K562 (cell line): ENCODE measurements around the gene RGL2. TPM values are rescaled to one million over a fixed set of nuclear protein-coding genes. Genes with fewer than 3 reads are reported as not detected.

ENCODE experiments used
- BACH1 ChIP-seq: fragments of 200-800 bp; sonication (Bioruptor generic); IDR thresholded peaks from 2 replicates; pipeline ENCODE4 v1.6.1; 2016; ENCODE audit warnings: missing genetic modification characterization, missing compliant biosample characterization
- BDP1 ChIP-seq: IDR thresholded peaks from 3 replicates; pipeline ENCODE4 v1.6.1; 2011; ENCODE audit not compliant: insufficient read length, insufficient read depth
- BRCA1 ChIP-seq, 2 experiments: fragments of 450-650 bp in 1 of 2; sonication (generic) in 1 of 2; formaldehyde crosslinking in 1 of 2; IDR thresholded peaks; 2 replicates each; pipeline versions ENCODE4 v1.5.0 to v1.6.1; 2017 to 2020; ENCODE audit warnings: mild to moderate bottlenecking in 1 of 2, missing genetic modification reagents in 1 of 2
- CCNT2 ChIP-seq: IDR thresholded peaks from 2 replicates; pipeline ENCODE4 v1.6.1; 2011; ENCODE audit warnings: borderline replicate concordance, low read depth, mild to moderate bottlenecking, moderate library complexity, mixed read lengths, low read length; ENCODE audit not compliant: insufficient read length; ENCODE audit errors: extremely low read depth
- CTBP1 ChIP-seq: fragments of 450-650 bp; IDR thresholded peaks from 2 replicates; pipeline ENCODE4 v1.6.1; 2016; ENCODE audit warnings: borderline replicate concordance
- E2F1 ChIP-seq: sonication (generic); formaldehyde crosslinking; IDR thresholded peaks from 2 replicates; pipeline ENCODE4 v1.8.1; 2023; ENCODE audit warnings: mild to moderate bottlenecking, missing genetic modification reagents, moderate library complexity
- FOXJ2 ChIP-seq: fragments of 200-800 bp; sonication (Bioruptor generic); IDR thresholded peaks from 2 replicates; pipeline ENCODE4 v1.6.1; 2016; ENCODE audit warnings: missing genetic modification characterization, missing compliant biosample characterization
- HNRNPUL1 ChIP-seq: fragments of 200-400 bp; formaldehyde crosslinking; IDR thresholded peaks from 2 replicates; pipeline ENCODE4 v1.6.1; 2017; ENCODE audit warnings: low read length
- ID3 ChIP-seq, 2 experiments: fragments of 250-450 bp in 1 of 2; fragments of 450-650 bp in 1 of 2; sonication (Bioruptor Pico) in 1 of 2; IDR thresholded peaks; 2 replicates each; pipeline versions ENCODE4 v1.6.1 to v1.8.0; 2016 to 2021; ENCODE audit warnings: mild to moderate bottlenecking in 2 of 2, moderate library complexity in 2 of 2, missing compliant biosample characterization in 1 of 2, missing genetic modification characterization in 1 of 2
- ILK ChIP-seq: fragments of 450-650 bp; IDR thresholded peaks from 2 replicates; pipeline ENCODE4 v1.6.1; 2016; ENCODE audit warnings: missing genetic modification characterization, low read depth, mild to moderate bottlenecking, missing compliant biosample characterization, moderate library complexity, borderline replicate concordance
- KLF1 ChIP-seq: fragments of 450-650 bp; IDR thresholded peaks from 2 replicates; pipeline ENCODE4 v1.6.1; 2016; ENCODE audit warnings: missing genetic modification characterization, missing compliant biosample characterization
- KLF10 ChIP-seq: fragments of 250-450 bp; sonication (Bioruptor Pico); IDR thresholded peaks from 2 replicates; pipeline ENCODE4 v1.6.1; 2021; ENCODE audit warnings: matching md5 sums
- MLX ChIP-seq, 2 experiments: fragments of 450-650 bp in 1 of 2; sonication (generic) in 1 of 2; formaldehyde crosslinking; conservative IDR thresholded peaks; 2 replicates each; pipeline versions ENCODE4 v1.4.0 to v1.8.1; 2020 to 2022; ENCODE audit warnings: mild to moderate bottlenecking in 1 of 2, missing genetic modification reagents in 1 of 2
- POLR2A ChIP-seq: fragments of 450-650 bp; conservative IDR thresholded peaks from 2 replicates; pipeline ENCODE4 v1.6.1; 2016
- RHOXF2B ChIP-seq: fragments of 250-450 bp; sonication (Bioruptor Pico); conservative IDR thresholded peaks from 2 replicates; pipeline ENCODE4 v1.5.1; 2021
- RUNX1 ChIP-seq: sonication (generic); IDR thresholded peaks from 2 replicates; pipeline ENCODE4 v1.6.1; 2016; ENCODE audit warnings: antibody characterized with exemption, low read depth
- SAFB2 ChIP-seq: fragments of 200-400 bp; formaldehyde crosslinking; IDR thresholded peaks from 2 replicates; pipeline ENCODE4 v1.6.1; 2018; ENCODE audit warnings: borderline replicate concordance, low read length, low read depth, moderate library complexity; ENCODE audit not compliant: severe bottlenecking
- SMC3 ChIP-seq: conservative IDR thresholded peaks from 2 replicates; pipeline ENCODE4 v1.6.1; 2011; ENCODE audit warnings: low read depth, low read length, improper control_type of control experiment; ENCODE audit not compliant: insufficient read depth
- SRSF9 ChIP-seq: fragments of 200-400 bp; formaldehyde crosslinking; IDR thresholded peaks from 2 replicates; pipeline ENCODE4 v1.6.1; 2017; ENCODE audit warnings: low read depth, low read length, borderline replicate concordance
- THAP7 ChIP-seq: fragments of 250-450 bp; sonication (Bioruptor Pico); IDR thresholded peaks from 2 replicates; pipeline ENCODE4 v1.5.0; 2021
- ZKSCAN1 ChIP-seq: fragments of 150-350 bp; IDR thresholded peaks from 2 replicates; pipeline ENCODE4 v1.6.1; 2016; ENCODE audit warnings: low read depth, low read length
- ZNF124 ChIP-seq: sonication (generic); formaldehyde crosslinking; IDR thresholded peaks from 2 replicates; pipeline ENCODE4 v1.8.1; 2022; ENCODE audit warnings: missing genetic modification reagents
- ZNF134 ChIP-seq: fragments of 250-450 bp; sonication (Bioruptor Pico); conservative IDR thresholded peaks from 2 replicates; pipeline ENCODE4 v1.4.0; 2020
- ZNF165 ChIP-seq: fragments of 250-450 bp; sonication (Bioruptor Pico); IDR thresholded peaks from 2 replicates; pipeline ENCODE4 v1.4.0; 2020; ENCODE audit warnings: borderline replicate concordance
- ZNF224 ChIP-seq: sonication (generic); formaldehyde crosslinking; IDR thresholded peaks from 2 replicates; pipeline ENCODE4 v1.8.0; 2022; ENCODE audit warnings: mild to moderate bottlenecking, missing genetic modification reagents
- ZNF3 ChIP-seq: fragments of 250-450 bp; sonication (Bioruptor Pico); IDR thresholded peaks from 2 replicates; pipeline ENCODE4 v1.5.0; 2021; ENCODE audit warnings: mild to moderate bottlenecking, moderate library complexity
- ZNF696 ChIP-seq: fragments of 250-450 bp; sonication (Bioruptor Pico); conservative IDR thresholded peaks from 2 replicates; pipeline ENCODE4 v1.4.0; 2020; ENCODE audit warnings: mild to moderate bottlenecking, moderate library complexity
- polyA plus RNA-seq, 8 experiments: library from polyadenylated mRNA; depleted of rRNA in 4 of 8; stranded (reverse) in 5 of 8; unstranded in 3 of 8; fragments of >200 nt; fragmentation: Nextera tagmentation in 2 of 8; fragmentation: Illumina TruSeq in 1 of 8; extraction: Ambion mirVana in 2 of 8; extraction: Trizol in 1 of 8; gene quantifications; 2 replicates each; pipeline versions ENCODE4 v1.2.1 to v1.2.3, GENCODE V29; 2011 to 2014; ENCODE audit warnings: inconsistent platforms in 1 of 8, missing spikeins in 1 of 8
- total RNA-seq, 7 experiments: library from RNA; depleted of rRNA in 6 of 7; stranded (reverse); fragments of >200 nt in 6 of 7; fragmentation: Illumina TruSeq in 2 of 7; extraction: Trizol in 2 of 7; gene quantifications; 2 replicates each; pipeline versions ENCODE4 v1.2.1 to v1.2.3, GENCODE V29; 2011 to 2021; ENCODE audit warnings: low replicate concordance in 1 of 7

The RGL2 gene
- total and polyA plus RNA-seq, 9 of the 15 experiments (the other 6 are each of a cell fraction or from before 2014, with no cell fraction given) = 1.8 to 57.1 (median 19.5) TPM

GRCh38 chr6:33272275-33273128 is 26.2 kb downstream of the RGL2 start (continued):
- no peak for TF ChIP-seq ZNF134
- no peak for TF ChIP-seq ZNF124 (CRISPR knock-in tag)
- TF ChIP-seq ZNF3 (CRISPR knock-in tag) = no peak
- TF ChIP-seq SAFB2 = no peak
- TF ChIP-seq MLX (CRISPR knock-in tag; conservative IDR thresholded peaks at IDR 0.05) = no peak
- TF ChIP-seq FOXJ2 = no peak
- no peak for TF ChIP-seq BRCA1 (IDR thresholded peaks at IDR 0.05)
- TF ChIP-seq BRCA1 (CRISPR knock-in tag; IDR thresholded peaks at IDR 0.05) = no peak
- TF ChIP-seq RUNX1 = no peak; the same call in 1 of the 2 replicates
- 0 out of 2 replicates have a peak, but pooled peaks have one; percentile 16 for TF ChIP-seq SMC3
- no peak for TF ChIP-seq ZNF696
- no peak for TF ChIP-seq CTBP1
- no peak for TF ChIP-seq ZNF165 (CRISPR knock-in tag)
- no peak for TF ChIP-seq ILK (tag)
- TF ChIP-seq SRSF9 = no peak
- TF ChIP-seq KLF1 = no peak
- no peak for TF ChIP-seq ZKSCAN1
- no peak for TF ChIP-seq BDP1
- no peak for TF ChIP-seq BACH1 (tag)
- TF ChIP-seq KLF10 (CRISPR knock-in tag) = no peak
- TF ChIP-seq E2F1 (CRISPR knock-in tag) = no peak
- TF ChIP-seq RHOXF2B (CRISPR knock-in tag) = no peak
- TF ChIP-seq CCNT2 = peak; percentile 21
- no peak for TF ChIP-seq ZNF224 (CRISPR knock-in tag)
- TF ChIP-seq ID3 (CRISPR knock-in tag; IDR thresholded peaks at IDR 0.05) = no peak
- no peak for TF ChIP-seq ID3 (tag; IDR thresholded peaks at IDR 0.05)
- no peak; the same call in 1 of the 2 replicates for TF ChIP-seq POLR2A
- TF ChIP-seq THAP7 = no peak
- peak; percentile 74 for TF ChIP-seq HNRNPUL1
